Measurements from ENCODE around the gene ST3GAL6. TPM values are rescaled to one million over a fixed set of nuclear protein-coding genes. Genes with fewer than 3 reads are reported as not detected.

The ST3GAL6 gene
- total RNA-seq, 1 experiment from 2014 or later = 67.2 TPM

DNA sequence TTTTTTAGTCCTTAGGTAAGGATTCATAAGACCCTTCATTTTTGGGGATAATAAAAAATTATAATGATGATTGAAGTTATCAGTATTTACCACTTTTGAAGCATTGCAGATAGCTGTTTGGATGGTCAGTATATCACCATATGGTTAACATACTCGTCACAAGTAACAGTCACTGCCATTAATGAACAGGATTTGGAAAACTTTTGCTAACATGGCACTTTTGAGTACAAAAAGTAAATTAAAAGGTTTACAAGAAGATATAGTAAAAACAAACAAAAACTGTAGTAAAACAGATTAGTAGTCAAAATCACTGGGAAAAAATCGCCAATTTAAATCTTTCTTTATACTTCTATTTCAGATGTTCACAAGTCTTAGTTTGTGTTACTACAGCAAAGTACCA lies 37.8 kb upstream of the ST3GAL6 start:
- TF ChIP-seq, protein P1, sequence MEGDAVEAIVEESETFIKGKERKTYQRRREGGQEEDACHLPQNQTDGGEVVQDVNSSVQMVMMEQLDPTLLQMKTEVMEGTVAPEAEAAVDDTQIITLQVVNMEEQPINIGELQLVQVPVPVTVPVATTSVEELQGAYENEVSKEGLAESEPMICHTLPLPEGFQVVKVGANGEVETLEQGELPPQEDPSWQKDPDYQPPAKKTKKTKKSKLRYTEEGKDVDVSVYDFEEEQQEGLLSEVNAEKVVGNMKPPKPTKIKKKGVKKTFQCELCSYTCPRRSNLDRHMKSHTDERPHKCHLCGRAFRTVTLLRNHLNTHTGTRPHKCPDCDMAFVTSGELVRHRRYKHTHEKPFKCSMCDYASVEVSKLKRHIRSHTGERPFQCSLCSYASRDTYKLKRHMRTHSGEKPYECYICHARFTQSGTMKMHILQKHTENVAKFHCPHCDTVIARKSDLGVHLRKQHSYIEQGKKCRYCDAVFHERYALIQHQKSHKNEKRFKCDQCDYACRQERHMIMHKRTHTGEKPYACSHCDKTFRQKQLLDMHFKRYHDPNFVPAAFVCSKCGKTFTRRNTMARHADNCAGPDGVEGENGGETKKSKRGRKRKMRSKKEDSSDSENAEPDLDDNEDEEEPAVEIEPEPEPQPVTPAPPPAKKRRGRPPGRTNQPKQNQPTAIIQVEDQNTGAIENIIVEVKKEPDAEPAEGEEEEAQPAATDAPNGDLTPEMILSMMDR (IDR thresholded peaks at IDR 0.05; ENCODE audit: insufficient read depth in 1 of 2, low read depth in 1 of 2, low read length in 1 of 2, severe bottlenecking in 1 of 2, unreplicated experiment in 1 of 2) = no peak
- H3K4me3 ChIP-seq (ENCODE audit: low read depth, low read length) = no peak overlapping the region
- H3K9me3 ChIP-seq = no peaks in the 10 kb centered on the region
- H3K9me3 Mint-ChIP-seq (ENCODE audit: unreplicated experiment) = no peaks in the 10 kb centered on the region
- no peak overlapping the region for H3K27ac Mint-ChIP-seq (ENCODE audit: unreplicated experiment)
- no peak overlapping the region for H3K4me3 Mint-ChIP-seq (ENCODE audit: unreplicated experiment)
- no peak for DNase-seq
- no peaks in the 10 kb centered on the region for H3K36me3 ChIP-seq (ENCODE audit: control insufficient read depth, insufficient read depth, low read length)
- POLR2A ChIA-PET = no interaction called here
- no peaks in the 10 kb centered on the region for H3K4me1 Mint-ChIP-seq (ENCODE audit: low read depth, unreplicated experiment)
- peaks cover 5% of the 10 kb centered on the region for H3K4me1 ChIP-seq
- H3K36me3 Mint-ChIP-seq (ENCODE audit: insufficient read depth, unreplicated experiment) = no peaks in the 10 kb centered on the region
- H3K27me3 ChIP-seq (replicated peaks; ENCODE audit: control insufficient read depth, insufficient read depth, low read length) = no peaks in the 10 kb centered on the region
- no peaks in the 10 kb centered on the region for H3K27me3 Mint-ChIP-seq (ENCODE audit: insufficient read depth, unreplicated experiment)
- CTCF ChIA-PET = no interaction called here
- intact Hi-C loops (cut with micrococcal nuclease; ENCODE audit: unreplicated experiment) = loop anchor here (10.0 kb wide), 1 partner anchor 269 kb away; no protein-coding TSS in a partner anchor
- BruUV-seq (replicated peaks) = no TSS peak

DNA sequence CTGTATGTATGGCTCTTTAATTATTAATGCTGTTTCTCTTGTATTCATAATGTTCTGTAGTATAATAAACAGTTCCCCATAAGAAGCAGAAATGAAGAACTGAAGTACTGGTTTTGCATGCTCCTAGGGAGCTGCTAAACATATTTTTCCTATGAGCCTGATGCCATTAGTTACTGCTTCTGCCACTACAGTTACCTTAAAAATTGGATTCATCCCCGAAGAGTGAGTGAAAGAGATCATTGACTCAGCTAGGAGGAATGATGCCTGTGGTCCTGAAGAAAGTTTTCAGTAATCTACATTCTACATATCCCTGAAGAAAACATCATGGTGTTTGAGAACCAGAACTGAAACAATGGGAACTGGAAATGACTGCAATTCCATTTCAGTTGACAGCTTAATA lies 37.1 kb upstream of the ST3GAL6 start:
- Mint-ChIP-seq H3K27me3 (ENCODE audit: insufficient read depth, unreplicated experiment) (no peaks in the 10 kb centered on the region), H3K4me1 (ENCODE audit: low read depth, unreplicated experiment) (no peaks in the 10 kb centered on the region), H3K4me3 (ENCODE audit: unreplicated experiment) (no peak overlapping the region), H3K9me3 (ENCODE audit: unreplicated experiment) (no peaks in the 10 kb centered on the region), H3K36me3 (ENCODE audit: insufficient read depth, unreplicated experiment) (no peaks in the 10 kb centered on the region), H3K27ac (ENCODE audit: unreplicated experiment) (no peak overlapping the region)
- Histone ChIP-seq H3K4me1 (peaks cover 12% of the 10 kb centered on the region), H3K9me3 (no peaks in the 10 kb centered on the region), H3K27me3 (replicated peaks; ENCODE audit: control insufficient read depth, insufficient read depth, low read length) (no peaks in the 10 kb centered on the region), H3K36me3 (ENCODE audit: control insufficient read depth, insufficient read depth, low read length) (no peaks in the 10 kb centered on the region), H3K4me3 (ENCODE audit: low read depth, low read length) (no peak overlapping the region)
- TF ChIP-seq, protein P1 (IDR thresholded peaks at IDR 0.05; ENCODE audit: insufficient read depth in 1 of 2, low read depth in 1 of 2, low read length in 1 of 2, severe bottlenecking in 1 of 2, unreplicated experiment in 1 of 2) = no peak
- DNase-seq = no peak
- ChIA-PET POLR2A (no interaction called here), CTCF (no interaction called here)
- no TSS peak for BruUV-seq (replicated peaks)
- intact Hi-C loops (cut with micrococcal nuclease; ENCODE audit: unreplicated experiment) = loop anchor here (10.0 kb wide), 1 partner anchor 269 kb away; no protein-coding TSS in a partner anchor

DNA sequence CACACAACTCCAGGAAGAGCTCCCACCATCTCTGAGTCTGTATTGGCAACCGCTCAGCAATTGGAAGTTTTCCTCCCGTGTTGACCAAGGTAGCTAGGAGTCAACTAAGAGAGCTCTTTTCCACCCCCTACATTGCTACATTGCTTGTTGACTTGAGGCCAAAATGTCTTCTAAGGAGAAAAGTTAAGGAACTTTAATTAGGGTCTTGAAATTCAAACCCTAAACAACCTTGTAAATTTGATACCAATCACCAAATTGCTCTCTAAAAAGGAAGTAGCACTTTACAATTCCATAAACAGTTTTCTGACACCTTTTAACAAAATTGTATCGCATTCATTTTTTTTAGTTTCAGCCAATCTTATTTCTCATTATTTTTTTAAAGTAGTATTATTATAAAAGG lies 35.5 kb upstream of the ST3GAL6 start:
- no peak overlapping the region for H3K4me3 Mint-ChIP-seq (ENCODE audit: unreplicated experiment)
- H3K4me3 ChIP-seq (ENCODE audit: low read depth, low read length) = no peak overlapping the region
- no peaks in the 10 kb centered on the region for H3K9me3 ChIP-seq
- peaks cover 6% of the 10 kb centered on the region; the same call in 1 of the 2 replicates for H3K4me1 ChIP-seq
- ChIA-PET CTCF (no interaction called here), POLR2A (no interaction called here)
- no peaks in the 10 kb centered on the region for H3K27me3 ChIP-seq (replicated peaks; ENCODE audit: control insufficient read depth, insufficient read depth, low read length)
- TF ChIP-seq, protein P1 (IDR thresholded peaks at IDR 0.05; ENCODE audit: insufficient read depth in 1 of 2, low read depth in 1 of 2, low read length in 1 of 2, severe bottlenecking in 1 of 2, unreplicated experiment in 1 of 2) = no peak
- H3K4me1 Mint-ChIP-seq (ENCODE audit: low read depth, unreplicated experiment) = no peaks in the 10 kb centered on the region
- no peak overlapping the region for H3K27ac Mint-ChIP-seq (ENCODE audit: unreplicated experiment)
- intact Hi-C loops (cut with micrococcal nuclease; ENCODE audit: unreplicated experiment) = loop anchor here (10.0 kb wide), 1 partner anchor 267 kb away; no protein-coding TSS in a partner anchor
- no peaks in the 10 kb centered on the region for H3K36me3 ChIP-seq (ENCODE audit: control insufficient read depth, insufficient read depth, low read length)
- BruUV-seq (replicated peaks) = no TSS peak
- no peaks in the 10 kb centered on the region for H3K27me3 Mint-ChIP-seq (ENCODE audit: insufficient read depth, unreplicated experiment)
- no peak for DNase-seq
- no peaks in the 10 kb centered on the region for H3K36me3 Mint-ChIP-seq (ENCODE audit: insufficient read depth, unreplicated experiment)
- no peaks in the 10 kb centered on the region for H3K9me3 Mint-ChIP-seq (ENCODE audit: unreplicated experiment)

All from Caco-2 (cell line).